H1 (cell line): ENCODE measurements around the gene CLP1. TPM values are rescaled to one million over a fixed set of nuclear protein-coding genes. Genes with fewer than 3 reads are reported as not detected.

Experiments
- CTCF ChIP-seq, 3 experiments: IDR thresholded peaks; 1 replicate in 2 of 3; 2 replicates in 1 of 3; pipeline versions ENCODE4 v1.5.1 to v1.6.1; 2011; ENCODE audit warnings: low read length in 3 of 3, mild to moderate bottlenecking in 3 of 3, inconsistent platforms in 2 of 3, low read depth in 1 of 3, moderate library complexity in 1 of 3; ENCODE audit not compliant: insufficient read depth in 1 of 3; ENCODE audit errors: control extremely low read depth in 1 of 3
- EZH2 ChIP-seq: fragments of 200-600 bp; sonication (generic); IDR thresholded peaks from 2 replicates; pipeline ENCODE4 v1.7.1; 2012; ENCODE audit warnings: low read depth, mild to moderate bottlenecking, moderate library complexity, low read length, inconsistent platforms; ENCODE audit not compliant: severe bottlenecking
- TAF7 ChIP-seq: optimal IDR thresholded peaks from 2 replicates; pipeline ENCODE3; 2011; ENCODE audit warnings: low read depth, mild to moderate bottlenecking, inconsistent platforms, low read length, moderate library complexity, borderline replicate concordance
- polyA plus RNA-seq, 7 experiments: library from polyadenylated mRNA; depleted of rRNA in 3 of 7; stranded (reverse) in 5 of 7; unstranded in 2 of 7; fragments of >200 nt in 5 of 7; fragments of 200-250 nt in 2 of 7; gene quantifications; 1 replicate in 5 of 7; 2 replicates in 1 of 7; 4 replicates in 1 of 7; pipeline versions ENCODE4 v1.2.1 to v1.2.3, GENCODE V29; 2011 to 2013; ENCODE audit warnings: missing spikeins in 2 of 7, mixed read lengths in 2 of 7
- total RNA-seq: library from RNA; stranded (reverse); fragmentation: NEBNext Ultra II Directional; extraction: Animal tissue kit (Norgen Biotek cat#: 25700); gene quantifications from 2 replicates; pipeline ENCODE4 v1.2.1, GENCODE V29; 2021

The CLP1 gene
- total and polyA plus RNA-seq, 2 of the 8 experiments (the other 6 are each of a cell fraction or from before 2014, with no cell fraction given), result 29.4 to 29.9 TPM

GRCh38 chr11:57647372-57647771, 10.2 kb upstream of the CLP1 start (continued):
- TF ChIP-seq CTCF (IDR thresholded peaks at IDR 0.05; ENCODE audit: control extremely low read depth in 1 of 3, insufficient read depth in 1 of 3, low read depth in 1 of 3, low read length in 3 of 3) (no peak), TAF7 (peak; percentile 37), EZH2 (no peak)
- TF ChIP-seq, all 59 proteins: peak for 6
